Measurements from ENCODE around the gene CTTN. TPM values are rescaled to one million over a fixed set of nuclear protein-coding genes. Genes with fewer than 3 reads are reported as not detected.

CTTN gene
- total RNA-seq, 1 donor from 2014 or later = 313 TPM

DNA sequence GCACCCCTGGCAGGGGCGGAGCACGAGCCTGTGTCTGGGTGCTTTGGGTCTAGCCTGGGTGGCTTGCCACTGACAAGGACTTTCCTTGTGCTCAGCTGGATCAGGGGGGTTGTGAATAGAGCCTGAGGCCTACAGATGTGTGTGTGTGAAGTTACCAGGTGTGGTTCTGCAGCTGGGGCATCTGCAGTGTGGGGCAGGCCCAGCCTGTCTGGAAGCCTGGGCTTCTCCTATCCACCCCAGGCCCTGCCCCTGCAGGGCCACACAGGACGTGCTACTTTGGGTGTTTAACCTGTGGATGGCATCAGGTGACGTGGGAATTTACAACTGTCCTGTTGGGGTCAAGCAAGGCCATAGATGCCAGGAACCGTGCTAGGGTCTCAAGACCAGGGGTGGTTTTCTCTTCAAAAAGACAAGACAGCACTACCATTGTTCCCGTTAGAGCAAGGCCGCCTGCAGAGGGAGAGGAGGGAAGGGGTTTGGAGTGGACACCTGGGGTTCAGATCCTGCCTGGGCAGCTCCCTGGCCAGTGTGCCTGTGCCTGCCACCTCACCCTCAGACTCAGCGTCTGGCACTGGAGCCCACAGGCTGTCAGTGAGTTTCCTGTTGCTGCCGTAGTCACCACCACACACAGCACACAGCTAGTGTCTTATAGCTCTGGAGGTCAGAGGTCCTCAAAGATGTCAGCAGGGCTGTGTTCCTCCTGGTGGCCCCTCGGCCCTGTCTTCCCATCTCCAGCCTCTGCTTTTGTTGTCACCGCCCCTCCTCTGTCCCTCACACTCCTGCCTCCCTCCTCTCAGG lies 31.6 kb downstream of the CTTN start:
- no peak for DNase-seq (ENCODE audit: extremely low spot score, unreplicated experiment)

DNA sequence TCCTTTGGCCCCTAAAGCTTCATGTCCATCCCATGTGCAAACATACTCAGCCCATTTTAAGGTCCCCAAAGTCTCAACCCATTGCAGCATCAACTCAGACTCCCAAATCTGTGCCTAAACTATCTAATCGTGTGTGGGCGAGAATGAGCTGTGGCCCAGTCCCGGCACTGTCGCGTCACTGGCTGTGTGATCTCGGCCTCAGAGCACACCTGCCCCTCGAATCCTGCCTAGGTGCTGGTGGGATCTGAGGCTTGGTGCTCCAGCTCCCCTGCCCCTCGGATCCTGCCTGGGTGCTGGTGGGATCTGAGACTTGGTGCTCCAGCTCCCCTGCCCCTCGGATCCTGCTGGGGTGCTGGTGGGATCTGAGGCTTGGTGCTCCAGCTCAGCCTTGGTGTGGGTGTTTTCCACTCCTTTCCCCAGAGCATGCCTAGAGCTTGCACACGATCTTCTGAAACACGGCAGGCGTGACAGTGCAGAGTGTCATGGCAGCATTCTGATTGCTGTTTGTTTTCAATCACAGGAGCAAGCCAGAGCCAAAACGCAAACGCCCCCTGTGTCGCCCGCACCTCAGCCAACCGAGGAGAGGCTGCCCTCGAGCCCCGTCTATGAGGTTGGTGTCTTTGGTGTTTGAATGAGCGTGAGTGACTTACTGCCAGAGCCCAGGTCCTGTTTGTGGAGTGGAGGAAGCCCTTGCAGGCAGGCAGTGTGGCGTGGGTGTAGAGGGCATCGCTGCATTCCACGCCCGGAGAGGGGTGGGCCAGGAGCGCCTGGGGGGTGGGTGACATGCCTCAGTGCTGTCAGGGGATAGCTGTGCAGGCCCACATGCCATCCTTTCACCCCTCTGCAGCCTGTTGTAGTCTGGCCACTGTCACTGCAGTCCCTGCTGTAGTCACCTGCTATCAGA lies 32.6 kb downstream of the CTTN start:
- Mint-ChIP-seq H3K4me3 (ENCODE audit: unreplicated experiment) (no peak overlapping the region), H3K36me3 (ENCODE audit: unreplicated experiment) (peaks cover 50% of the 10 kb centered on the region), H3K27ac (ENCODE audit: unreplicated experiment) (no peak overlapping the region)

More for the DNA sequence above, 31.6 kb downstream of the CTTN start:
- H3K36me3 Mint-ChIP-seq (ENCODE audit: unreplicated experiment) = peaks cover 50% of the 10 kb centered on the region
- TF ChIP-seq CTCF (IDR thresholded peaks at IDR 0.05) = no peak
- no peak overlapping the region for H3K4me3 Mint-ChIP-seq (ENCODE audit: unreplicated experiment)
- no peaks in the 10 kb centered on the region for H3K4me1 Mint-ChIP-seq (ENCODE audit: unreplicated experiment)
- H3K27ac Mint-ChIP-seq (ENCODE audit: unreplicated experiment) = no peak overlapping the region
- no peaks in the 10 kb centered on the region for H3K9me3 Mint-ChIP-seq (ENCODE audit: unreplicated experiment)
- H3K27me3 Mint-ChIP-seq (ENCODE audit: unreplicated experiment) = no peaks in the 10 kb centered on the region

GRCh38 chr11:70431611-70432010 lies 33.3 kb downstream of the CTTN start:
- Mint-ChIP-seq H3K9me3 (ENCODE audit: unreplicated experiment) (no peaks in the 10 kb centered on the region), H3K4me1 (ENCODE audit: unreplicated experiment) (no peaks in the 10 kb centered on the region), H3K27ac (ENCODE audit: unreplicated experiment) (no peak overlapping the region), H3K27me3 (ENCODE audit: unreplicated experiment) (no peaks in the 10 kb centered on the region), H3K4me3 (ENCODE audit: unreplicated experiment) (no peak overlapping the region), H3K36me3 (ENCODE audit: unreplicated experiment) (peaks cover 56% of the 10 kb centered on the region)
- TF ChIP-seq CTCF (IDR thresholded peaks at IDR 0.05) = no peak
- no peak for DNase-seq (ENCODE audit: extremely low spot score, unreplicated experiment)

More for the DNA sequence above, 32.6 kb downstream of the CTTN start:
- DNase-seq (ENCODE audit: extremely low spot score, unreplicated experiment) = no peak
- no peaks in the 10 kb centered on the region for H3K4me1 Mint-ChIP-seq (ENCODE audit: unreplicated experiment)
- no peaks in the 10 kb centered on the region for H3K9me3 Mint-ChIP-seq (ENCODE audit: unreplicated experiment)
- TF ChIP-seq CTCF (IDR thresholded peaks at IDR 0.05) = no peak
- H3K27me3 Mint-ChIP-seq (ENCODE audit: unreplicated experiment) = no peaks in the 10 kb centered on the region

DNA sequence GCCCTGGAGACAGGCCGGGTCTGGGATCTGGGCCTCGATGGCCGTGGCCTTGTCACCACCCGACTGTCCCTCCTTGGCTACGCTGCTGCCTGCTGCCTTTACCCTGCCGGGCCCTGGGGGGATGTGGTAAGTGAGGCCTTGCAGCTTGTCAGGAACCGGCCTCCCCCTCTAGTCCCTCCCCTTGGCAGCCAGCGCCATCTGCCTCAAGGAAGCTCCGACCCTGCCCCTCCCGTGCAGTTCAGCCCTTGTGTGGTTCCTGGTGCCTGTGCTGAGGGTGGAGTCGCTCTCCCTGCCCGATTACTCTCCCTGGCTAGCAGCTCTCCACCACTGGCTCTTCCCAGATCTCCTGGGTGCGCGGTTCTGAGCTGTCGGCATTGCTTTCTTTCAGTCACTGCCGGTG lies 33.7 kb downstream of the CTTN start:
- no peak for DNase-seq (ENCODE audit: extremely low spot score, unreplicated experiment)
- H3K4me3 Mint-ChIP-seq (ENCODE audit: unreplicated experiment) = no peak overlapping the region
- no peaks in the 10 kb centered on the region for H3K4me1 Mint-ChIP-seq (ENCODE audit: unreplicated experiment)
- peaks cover 59% of the 10 kb centered on the region for H3K36me3 Mint-ChIP-seq (ENCODE audit: unreplicated experiment)
- TF ChIP-seq CTCF (IDR thresholded peaks at IDR 0.05) = no peak
- H3K27me3 Mint-ChIP-seq (ENCODE audit: unreplicated experiment) = no peaks in the 10 kb centered on the region
- H3K27ac Mint-ChIP-seq (ENCODE audit: unreplicated experiment) = no peak overlapping the region
- H3K9me3 Mint-ChIP-seq (ENCODE audit: unreplicated experiment) = no peaks in the 10 kb centered on the region

DNA sequence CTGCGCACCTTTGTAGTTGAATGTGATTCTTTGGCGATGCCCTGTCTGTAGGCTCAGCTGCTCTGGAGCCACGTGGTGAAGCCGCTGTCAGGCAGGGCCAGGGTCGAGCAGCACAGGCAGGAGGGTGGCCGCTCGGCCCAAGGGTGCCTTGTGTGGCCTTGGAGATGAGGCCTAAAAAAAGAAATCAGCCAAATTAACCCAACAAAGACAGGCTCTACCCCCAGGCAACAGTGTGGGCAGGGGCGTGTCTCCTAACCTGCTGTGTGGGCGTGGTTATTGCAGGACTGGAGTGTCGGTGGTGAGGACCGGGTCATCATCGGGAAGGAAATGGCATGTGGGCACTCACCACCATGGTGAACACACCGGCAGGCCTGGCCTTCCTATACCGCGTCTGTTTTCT lies 34.3 kb downstream of the CTTN start:
- H3K27me3 Mint-ChIP-seq (ENCODE audit: unreplicated experiment) = no peaks in the 10 kb centered on the region
- no peak overlapping the region for H3K4me3 Mint-ChIP-seq (ENCODE audit: unreplicated experiment)
- H3K27ac Mint-ChIP-seq (ENCODE audit: unreplicated experiment) = no peak overlapping the region
- TF ChIP-seq CTCF (IDR thresholded peaks at IDR 0.05) = no peak
- H3K4me1 Mint-ChIP-seq (ENCODE audit: unreplicated experiment) = no peaks in the 10 kb centered on the region
- DNase-seq (ENCODE audit: extremely low spot score, unreplicated experiment) = no peak
- peaks cover 59% of the 10 kb centered on the region for H3K36me3 Mint-ChIP-seq (ENCODE audit: unreplicated experiment)
- no peaks in the 10 kb centered on the region for H3K9me3 Mint-ChIP-seq (ENCODE audit: unreplicated experiment)
